IPS-18a (cell line): ENCODE data around the gene AVL9.

Experiments
- H3K27ac ChIP-seq: one replicate; pipeline ENCODE4 v1.5.1; 2013; ENCODE audit warnings: low read length
- H3K27me3 ChIP-seq: one replicate; pipeline ENCODE4 v1.6.1; 2013; ENCODE audit warnings: mild to moderate bottlenecking, low read length; ENCODE audit not compliant: control insufficient read depth, insufficient read depth
- H3K36me3 ChIP-seq: one replicate; pipeline ENCODE4 v1.6.1; 2013; ENCODE audit warnings: low read depth, low read length; ENCODE audit not compliant: control insufficient read depth
- H3K4me1 ChIP-seq: one replicate; pipeline ENCODE4 v1.6.1; 2013; ENCODE audit warnings: low read depth, low read length; ENCODE audit not compliant: control insufficient read depth
- H3K4me3 ChIP-seq: one replicate; pipeline ENCODE4 v1.5.1; 2013; ENCODE audit warnings: low read length
- H3K9ac ChIP-seq: one replicate; pipeline ENCODE4 v1.6.1; 2013; ENCODE audit warnings: mild to moderate bottlenecking, low read length, moderate library complexity
- H3K9me3 ChIP-seq: one replicate; pipeline ENCODE4 v1.6.1; 2013; ENCODE audit warnings: low read depth, low read length; ENCODE audit not compliant: control insufficient read depth

AVL9 gene

GRCh38 chr7:32472015-32472414 lies 23.3 kb upstream of the AVL9 start:
- Histone ChIP-seq H3K27me3 (no peaks in the 10 kb centered on the region), H3K27ac (no peak overlapping the region), H3K4me1 (no peaks in the 10 kb centered on the region), H3K9me3 (no peaks in the 10 kb centered on the region), H3K36me3 (no peaks in the 10 kb centered on the region), H3K4me3 (no peak overlapping the region), H3K9ac (no peak overlapping the region)

GRCh38 chr7:32474008-32474407 lies 21.3 kb upstream of the AVL9 start:
- Histone ChIP-seq H3K9me3 (no peaks in the 10 kb centered on the region), H3K4me3 (no peak overlapping the region), H3K9ac (no peak overlapping the region), H3K27ac (no peak overlapping the region), H3K4me1 (no peaks in the 10 kb centered on the region), H3K27me3 (no peaks in the 10 kb centered on the region), H3K36me3 (no peaks in the 10 kb centered on the region)

- Histone ChIP-seq H3K9me3 (no peaks in the 10 kb centered on the region), H3K27ac (no peak overlapping the region)
These were observed 18.3 kb upstream of the AVL9 start for GRCh38 chr7:32476816-32477648.

GRCh38 chr7:32477649-32477980 lies 17.7 kb upstream of the AVL9 start:
- H3K36me3 ChIP-seq: no peaks in the 10 kb centered on the region
- H3K9me3 ChIP-seq: no peaks in the 10 kb centered on the region
- H3K9ac ChIP-seq: no peak overlapping the region
- no peak overlapping the region for H3K4me3 ChIP-seq
- H3K4me1 ChIP-seq: no peaks in the 10 kb centered on the region
- no peak overlapping the region for H3K27ac ChIP-seq
- H3K27me3 ChIP-seq: no peaks in the 10 kb centered on the region

More at GRCh38 chr7:32476816-32477648, 18.3 kb upstream of the AVL9 start:
- Histone ChIP-seq H3K27me3 (no peaks in the 10 kb centered on the region), H3K36me3 (no peaks in the 10 kb centered on the region), H3K4me3 (no peak overlapping the region), H3K4me1 (no peaks in the 10 kb centered on the region), H3K9ac (no peak overlapping the region)

- Histone ChIP-seq H3K27me3 (no peaks in the 10 kb centered on the region), H3K36me3 (no peaks in the 10 kb centered on the region), H3K9ac (no peak overlapping the region), H3K4me1 (no peaks in the 10 kb centered on the region), H3K4me3 (no peak overlapping the region), H3K9me3 (no peaks in the 10 kb centered on the region), H3K27ac (no peak overlapping the region)
These were observed 15.6 kb upstream of the AVL9 start for GRCh38 chr7:32479574-32480200.

- Histone ChIP-seq H3K27ac (no peak overlapping the region), H3K4me3 (no peak overlapping the region), H3K36me3 (peaks cover 2% of the 10 kb centered on the region), H3K9me3 (no peaks in the 10 kb centered on the region), H3K9ac (no peak overlapping the region), H3K27me3 (no peaks in the 10 kb centered on the region), H3K4me1 (no peaks in the 10 kb centered on the region)
These were observed 14.1 kb upstream of the AVL9 start for GRCh38 chr7:32481176-32481575.

- Histone ChIP-seq H3K27ac (no peak overlapping the region), H3K9me3 (no peaks in the 10 kb centered on the region), H3K9ac (no peak overlapping the region), H3K4me1 (no peaks in the 10 kb centered on the region), H3K4me3 (no peak overlapping the region), H3K27me3 (no peaks in the 10 kb centered on the region), H3K36me3 (peaks cover 9% of the 10 kb centered on the region)
These were observed 13.4 kb upstream of the AVL9 start for GRCh38 chr7:32481921-32482320.

GRCh38 chr7:32489788-32490126 lies 5.5 kb upstream of the AVL9 start:
- peak overlapping the region; percentile 83 for H3K27ac ChIP-seq
- peak overlapping the region; percentile 85 for H3K9ac ChIP-seq
- H3K9me3 ChIP-seq: no peaks in the 10 kb centered on the region
- peaks cover 27% of the 10 kb centered on the region for H3K36me3 ChIP-seq
- peak overlapping the region; percentile 85 for H3K4me3 ChIP-seq
- no peaks in the 10 kb centered on the region for H3K27me3 ChIP-seq
- H3K4me1 ChIP-seq: peaks cover 12% of the 10 kb centered on the region

- Histone ChIP-seq H3K27me3 (no peaks in the 10 kb centered on the region), H3K4me1 (peaks cover 13% of the 10 kb centered on the region), H3K4me3 (peak within 1 kb of the TSS; percentile 85), H3K36me3 (peaks cover 27% of the 10 kb centered on the region), H3K9me3 (no peaks in the 10 kb centered on the region), H3K9ac (peak within 1 kb of the TSS; percentile 85), H3K27ac (peak within 1 kb of the TSS; percentile 83)
These were observed 5.0 kb upstream of the AVL9 start, which contains the start of gene LSM5 for GRCh38 chr7:32490127-32490796. Gene LSM5 (minus strand): TSS chr7:32490380. CDS start chr7:32490365, 15 bp downstream.

- no peaks in the 10 kb centered on the region for H3K27me3 ChIP-seq
- H3K36me3 ChIP-seq: no peaks in the 10 kb centered on the region
- peak overlapping the region; percentile 87 for H3K9ac ChIP-seq
- no peaks in the 10 kb centered on the region for H3K9me3 ChIP-seq
- peak overlapping the region; percentile 61 for H3K27ac ChIP-seq
- H3K4me3 ChIP-seq: peak overlapping the region; percentile 77
- H3K4me1 ChIP-seq: peaks cover 10% of the 10 kb centered on the region
These were observed 367 bp upstream of the AVL9 start for GRCh38 chr7:32494946-32495297.

GRCh38 chr7:32496052-32496813 lies 944 bp downstream of the AVL9 start:
- peak overlapping the region; percentile 95 for H3K9ac ChIP-seq
- H3K27me3 ChIP-seq: no peaks in the 10 kb centered on the region
- peak overlapping the region; percentile 95 for H3K27ac ChIP-seq
- no peaks in the 10 kb centered on the region for H3K9me3 ChIP-seq
- H3K4me3 ChIP-seq: peak overlapping the region; percentile 98
- peaks cover 17% of the 10 kb centered on the region for H3K4me1 ChIP-seq
- H3K36me3 ChIP-seq: no peaks in the 10 kb centered on the region
